Measurements from ENCODE around the gene PFDN1. TPM values are rescaled to one million over a fixed set of nuclear protein-coding genes. Genes with fewer than 3 reads are reported as not detected.

PFDN1 gene
- total and polyA plus RNA-seq, 9 of the 15 experiments (the other 6 are each of a cell fraction or from before 2014, with no cell fraction given): 45.5 to 215 (median 78.0) TPM

- TF ChIP-seq E4F1 (CRISPR knock-in tag; IDR thresholded peaks at IDR 0.05; ENCODE audit: borderline replicate concordance): no peak
- no peak for TF ChIP-seq PHF8 (IDR thresholded peaks at IDR 0.05; ENCODE audit: borderline replicate concordance, low read length)
- no peak for TF ChIP-seq SOX6 (IDR thresholded peaks at IDR 0.05)
- no peak for TF ChIP-seq ATF2 (CRISPR knock-in tag; IDR thresholded peaks at IDR 0.05)
- no peak for TF ChIP-seq EP300 (IDR thresholded peaks at IDR 0.05; ENCODE audit: low read length)
- TF ChIP-seq SNIP1 (IDR thresholded peaks at IDR 0.05; ENCODE audit: low read depth): no peak
These were observed 35.4 kb upstream of the PFDN1 start (continued) for GRCh38 chr5:140338336-140338735.

- H3K27me3 ChIP-seq (ENCODE audit: control insufficient read depth in 2 of 2, insufficient read depth in 2 of 2, low read length in 2 of 2): no peaks in the 10 kb centered on the region
- H3K4me2 ChIP-seq (ENCODE audit: insufficient read depth, low read length): no peak overlapping the region
- H2AFZ ChIP-seq (ENCODE audit: low read depth, low read length): no peak overlapping the region
- ATAC-seq (no peak), DNase-seq (ENCODE audit: extremely low read depth in 1 of 4, low spot score in 3 of 4) (no peak), FAIRE-seq (no peak)
- POLR2A ChIA-PET: interaction anchor here (1.5 to 2.9 kb wide), 2 partner anchors 8 to 12 kb away, joined by 4 to 19 read pairs; partner anchors contain the start of gene HBEGF
- in situ Hi-C loops (cut with MboI): no loop called here
- H3K4me3 ChIP-seq: no peak overlapping the region
- no peaks in the 10 kb centered on the region for H3K9me3 ChIP-seq (replicated peaks; ENCODE audit: control insufficient read depth, insufficient read depth, low read depth, low read length)
- H3K9ac ChIP-seq (ENCODE audit: insufficient read depth in 1 of 2, low read depth in 2 of 2, low read length in 2 of 2): no peak overlapping the region
- H3K27ac ChIP-seq (ENCODE audit: extremely low read depth, low read depth, low read length): no peak overlapping the region
- CTCF ChIA-PET (ENCODE audit: low intra/inter-chr PET ratio): no interaction called here
- H3K36me3 ChIP-seq (ENCODE audit: control insufficient read depth, insufficient read depth, low read length): no peaks in the 10 kb centered on the region
- H3K79me2 ChIP-seq (ENCODE audit: control insufficient read depth, insufficient read depth, low read length): no peaks in the 10 kb centered on the region
- H3K4me1 ChIP-seq (replicated peaks in 1 of 2; ENCODE audit: control insufficient read depth in 2 of 2, insufficient read depth in 2 of 2, low read length in 2 of 2): peaks cover 0 to 5% of the 10 kb centered on the region in 2 experiments; a peak in 1 of 5 replicates
- no TSS peak for BruUV-seq (replicated peaks)
- intact Hi-C loops (cut with micrococcal nuclease): no loop called here
- no peaks in the 10 kb centered on the region for H3K9me1 ChIP-seq (ENCODE audit: control insufficient read depth, insufficient read depth, low read length)
- no peaks in the 10 kb centered on the region for H4K20me1 ChIP-seq (replicated peaks; ENCODE audit: control insufficient read depth, insufficient read depth, low read length)
- 68% methylated on average over 1 of the region's 1 CpG for WGBS (ENCODE audit: insufficient coverage, low coverage, missing lambda C conversion rate)
- TF ChIP-seq ZNF696 (CRISPR knock-in tag; conservative IDR thresholded peaks at IDR 0.05) (no peak), FOXK2 (conservative IDR thresholded peaks at IDR 0.05 in 1 of 2, IDR thresholded peaks at IDR 0.05 in 1 of 2; ENCODE audit: low read depth in 2 of 2) (no peak), CBFA2T2 (conservative IDR thresholded peaks at IDR 0.05) (no peak), ARID3B (CRISPR knock-in tag; IDR thresholded peaks at IDR 0.05; ENCODE audit: borderline replicate concordance) (no peak), FOXP1 (CRISPR knock-in tag; IDR thresholded peaks at IDR 0.05) (no peak), ARID2 (IDR thresholded peaks at IDR 0.05) (no peak), BRF2 (IDR thresholded peaks at IDR 0.05; ENCODE audit: borderline replicate concordance, insufficient read depth, insufficient read length) (no peak), SREBF1 (IDR thresholded peaks at IDR 0.05; ENCODE audit: borderline replicate concordance, low read depth, low read length) (no peak), SIX5 (IDR thresholded peaks at IDR 0.05; ENCODE audit: borderline replicate concordance in 1 of 2, insufficient read depth in 1 of 2, low read depth in 1 of 2, low read length in 2 of 2) (no peak)
These were observed 35.0 kb upstream of the PFDN1 start for GRCh38 chr5:140337880-140338279.

All from K562 (cell line).